SK-N-SH treated with all-trans-retinoic acid at 6 μM for 48 hours (cell line): ENCODE data around the gene ABHD2.
"Not testable (repeated sequence)": the region's sequence is repeated elsewhere in the genome, so short reads cannot be mapped to it uniquely, and the experiment has no call there.

ENCODE experiments used
- ATAC-seq: fragments of 200-7000 bp; cut with Tn5 transposase; 3 replicates; pipeline ENCODE4 v1.9.1; 2020; ENCODE audit warnings: mild to moderate bottlenecking, moderate library complexity
- ARNTL ChIP-seq: fragments of 450-650 bp; formaldehyde crosslinking; IDR thresholded peaks from 2 replicates; pipeline ENCODE4 v1.5.0; 2020; ENCODE audit warnings: low read depth, mild to moderate bottlenecking, moderate library complexity, borderline replicate concordance
- BACH2 ChIP-seq: fragments of 250-450 bp; sonication (Bioruptor Pico); IDR thresholded peaks from 2 replicates; pipeline ENCODE4 v1.9.0; 2021; ENCODE audit warnings: mild to moderate bottlenecking, borderline replicate concordance
- CSDC2 ChIP-seq: fragments of 250-450 bp; sonication (Bioruptor Pico); IDR thresholded peaks from 2 replicates; pipeline ENCODE4 v1.5.0; 2020; ENCODE audit warnings: mild to moderate bottlenecking, moderate library complexity
- ESRRG ChIP-seq: fragments of 250-450 bp; sonication (Bioruptor Pico); IDR thresholded peaks from 2 replicates; pipeline ENCODE4 v1.6.1; 2021; ENCODE audit warnings: mild to moderate bottlenecking
- GLIS3 ChIP-seq: fragments of 250-450 bp; sonication (Bioruptor Pico); IDR thresholded peaks from 2 replicates; pipeline ENCODE4 v1.5.0; 2020; ENCODE audit warnings: mild to moderate bottlenecking, moderate library complexity
- ISL1 ChIP-seq: fragments of 250-450 bp; sonication (Bioruptor Pico); IDR thresholded peaks from 2 replicates; pipeline ENCODE4 v2.1.2; 2022; ENCODE audit warnings: mild to moderate bottlenecking, moderate library complexity
- OSR1 ChIP-seq: fragments of 250-450 bp; sonication (Bioruptor Pico); IDR thresholded peaks from 2 replicates; pipeline ENCODE4 v1.8.0; 2022; ENCODE audit warnings: moderate library complexity, mild to moderate bottlenecking, inconsistent platforms
- PATZ1 ChIP-seq: fragments of 250-450 bp; sonication (Bioruptor Pico); IDR thresholded peaks from 2 replicates; pipeline ENCODE4 v1.8.0; 2020; ENCODE audit warnings: mild to moderate bottlenecking, moderate library complexity, borderline replicate concordance
- PPARA ChIP-seq: fragments of 250-450 bp; sonication (Bioruptor Pico); IDR thresholded peaks from 2 replicates; pipeline ENCODE4 v1.5.0; 2020; ENCODE audit warnings: mild to moderate bottlenecking, borderline replicate concordance
- RARB ChIP-seq: fragments of 250-450 bp; sonication (Bioruptor Pico); IDR thresholded peaks from 2 replicates; pipeline ENCODE4 v1.8.0; 2021; ENCODE audit warnings: mild to moderate bottlenecking, moderate library complexity
- SNAI2 ChIP-seq: fragments of 250-450 bp; sonication (Bioruptor Pico); IDR thresholded peaks from 2 replicates; pipeline ENCODE4 v1.5.0; 2020; ENCODE audit warnings: mild to moderate bottlenecking, moderate library complexity
- TCF4 ChIP-seq: fragments of 250-450 bp; sonication (Bioruptor Pico); IDR thresholded peaks from 2 replicates; pipeline ENCODE4 v1.8.0; 2021; ENCODE audit warnings: mild to moderate bottlenecking, moderate library complexity, borderline replicate concordance
- TOX ChIP-seq: fragments of 250-450 bp; sonication (Bioruptor Pico); IDR thresholded peaks from 2 replicates; pipeline ENCODE4 v1.8.0; 2021; ENCODE audit warnings: mild to moderate bottlenecking, moderate library complexity, borderline replicate concordance
- TSHZ2 ChIP-seq: fragments of 250-450 bp; sonication (Bioruptor Pico); IDR thresholded peaks from 2 replicates; pipeline ENCODE4 v1.5.0; 2020; ENCODE audit warnings: mild to moderate bottlenecking, moderate library complexity
- ZC3H10 ChIP-seq: fragments of 250-450 bp; sonication (Bioruptor Pico); IDR thresholded peaks from 2 replicates; pipeline ENCODE4 v1.5.1; 2021; ENCODE audit warnings: mild to moderate bottlenecking, moderate library complexity
- ZFP3 ChIP-seq: fragments of 250-450 bp; sonication (Bioruptor Pico); IDR thresholded peaks from 2 replicates; pipeline ENCODE4 v1.5.0; 2020; ENCODE audit warnings: mild to moderate bottlenecking, moderate library complexity
- ZFP30 ChIP-seq: fragments of 450-650 bp; formaldehyde crosslinking; IDR thresholded peaks from 2 replicates; pipeline ENCODE4 v1.5.0; 2022; ENCODE audit warnings: mild to moderate bottlenecking, moderate library complexity
- ZNF565 ChIP-seq: fragments of 450-650 bp; formaldehyde crosslinking; conservative IDR thresholded peaks from 2 replicates; pipeline ENCODE4 v1.5.0; 2020; ENCODE audit warnings: low read depth, mild to moderate bottlenecking, moderate library complexity
- ZNF70 ChIP-seq: fragments of 450-650 bp; formaldehyde crosslinking; IDR thresholded peaks from 2 replicates; pipeline ENCODE4 v1.5.0; 2020; ENCODE audit warnings: mild to moderate bottlenecking, moderate library complexity
- ZNF8 ChIP-seq: fragments of 450-650 bp; formaldehyde crosslinking; IDR thresholded peaks from 2 replicates; pipeline ENCODE4 v1.5.0; 2020; ENCODE audit warnings: mild to moderate bottlenecking, moderate library complexity
- TF ChIP-seq, protein P1 (sequence below): fragments of 250-450 bp; sonication (Bioruptor Pico); IDR thresholded peaks from 2 replicates; pipeline ENCODE4 v1.5.1; 2021; ENCODE audit warnings: mild to moderate bottlenecking, moderate library complexity
- TF ChIP-seq, protein P2 (sequence below): fragments of 250-450 bp; sonication (Bioruptor Pico); IDR thresholded peaks from 2 replicates; pipeline ENCODE4 v1.5.1; 2020; ENCODE audit warnings: low read depth, mild to moderate bottlenecking, moderate library complexity

The ABHD2 gene

DNA sequence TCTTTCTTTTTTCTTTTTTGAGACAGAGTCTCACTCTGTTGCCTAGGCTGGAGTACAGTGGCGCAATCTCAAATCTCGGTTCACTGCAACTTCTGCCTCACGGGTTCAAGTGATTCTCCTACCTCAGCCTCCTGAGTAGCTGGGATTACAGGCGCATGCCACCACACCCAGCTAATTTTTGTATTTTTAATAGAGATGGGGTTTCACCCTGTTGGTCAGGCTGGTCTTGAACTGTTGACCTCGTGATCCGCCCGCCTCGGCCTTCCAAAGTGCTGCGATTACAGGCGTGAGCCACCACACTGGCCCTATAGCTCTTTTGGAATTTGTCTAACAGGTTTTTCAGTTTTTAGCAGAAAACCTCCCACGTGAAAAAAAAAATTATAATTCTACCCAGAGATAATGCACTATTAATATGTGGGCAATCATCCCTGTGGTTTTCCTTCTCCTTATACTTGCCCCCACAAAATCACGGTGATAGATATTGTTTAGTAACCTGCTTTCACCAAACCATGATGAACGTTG lies 32.3 kb downstream of the ABHD2 start:
- not testable (repeated sequence) for ATAC-seq

DNA sequence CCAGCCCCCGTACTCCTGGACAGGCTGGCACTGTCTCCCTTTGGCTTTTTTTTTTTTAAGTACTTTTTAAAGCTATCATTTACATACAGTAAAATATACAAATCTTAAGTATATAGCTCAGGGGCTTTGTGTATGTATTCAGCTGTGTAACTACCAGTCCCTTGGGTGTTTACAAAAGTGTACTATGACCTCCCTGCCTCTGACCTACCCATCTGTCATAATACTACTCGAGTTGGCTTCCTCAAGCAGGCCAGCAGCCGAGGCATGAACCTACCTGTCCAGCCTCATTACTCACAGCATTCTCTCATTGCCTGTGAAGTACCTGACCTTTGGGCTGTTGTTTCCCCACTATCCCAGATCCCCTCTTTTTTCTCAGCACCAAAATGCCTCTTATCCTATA lies 33.2 kb downstream of the ABHD2 start:
- no peak for TF ChIP-seq ZNF565
- TF ChIP-seq ZNF8: no peak
- TF ChIP-seq PATZ1 (CRISPR knock-in tag): no peak
- TF ChIP-seq BACH2 (CRISPR knock-in tag): no peak
- TF ChIP-seq RARB (CRISPR knock-in tag): no peak
- TF ChIP-seq ZC3H10 (CRISPR knock-in tag): no peak
- no peak for TF ChIP-seq ZFP30
- TF ChIP-seq ZFP3 (CRISPR knock-in tag): no peak
- TF ChIP-seq ARNTL: no peak
- TF ChIP-seq, protein P1, sequence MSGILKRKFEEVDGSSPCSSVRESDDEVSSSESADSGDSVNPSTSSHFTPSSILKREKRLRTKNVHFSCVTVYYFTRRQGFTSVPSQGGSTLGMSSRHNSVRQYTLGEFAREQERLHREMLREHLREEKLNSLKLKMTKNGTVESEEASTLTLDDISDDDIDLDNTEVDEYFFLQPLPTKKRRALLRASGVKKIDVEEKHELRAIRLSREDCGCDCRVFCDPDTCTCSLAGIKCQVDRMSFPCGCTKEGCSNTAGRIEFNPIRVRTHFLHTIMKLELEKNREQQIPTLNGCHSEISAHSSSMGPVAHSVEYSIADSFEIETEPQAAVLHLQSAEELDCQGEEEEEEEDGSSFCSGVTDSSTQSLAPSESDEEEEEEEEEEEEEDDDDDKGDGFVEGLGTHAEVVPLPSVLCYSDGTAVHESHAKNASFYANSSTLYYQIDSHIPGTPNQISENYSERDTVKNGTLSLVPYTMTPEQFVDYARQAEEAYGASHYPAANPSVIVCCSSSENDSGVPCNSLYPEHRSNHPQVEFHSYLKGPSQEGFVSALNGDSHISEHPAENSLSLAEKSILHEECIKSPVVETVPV (CRISPR knock-in tag): no peak
- TF ChIP-seq ZNF70: no peak
- TF ChIP-seq PPARA (CRISPR knock-in tag): no peak
- TF ChIP-seq SNAI2: no peak
- no peak for TF ChIP-seq CSDC2 (CRISPR knock-in tag)
- TF ChIP-seq ESRRG (CRISPR knock-in tag): no peak
- TF ChIP-seq TCF4 (CRISPR knock-in tag): no peak
- TF ChIP-seq TSHZ2 (CRISPR knock-in tag): no peak
- TF ChIP-seq ISL1: no peak
- no peak for TF ChIP-seq TOX (CRISPR knock-in tag)
- no peak for ATAC-seq

GRCh38 chr15:89122505-89123180 lies 34.4 kb downstream of the ABHD2 start:
- no peak for ATAC-seq
- TF ChIP-seq ZFP3 (CRISPR knock-in tag) (no peak), TCF4 (CRISPR knock-in tag) (no peak), ZFP30 (no peak), OSR1 (CRISPR knock-in tag) (no peak), GLIS3 (CRISPR knock-in tag) (no peak), ISL1 (no peak)

- ATAC-seq: no peak
- no peak for TF ChIP-seq ESRRG (CRISPR knock-in tag)
- no peak for TF ChIP-seq TSHZ2 (CRISPR knock-in tag)
- no peak for TF ChIP-seq PATZ1 (CRISPR knock-in tag)
- no peak for TF ChIP-seq ZNF8
- TF ChIP-seq ZFP3 (CRISPR knock-in tag): no peak
- no peak for TF ChIP-seq ZNF565
- TF ChIP-seq, protein P2, sequence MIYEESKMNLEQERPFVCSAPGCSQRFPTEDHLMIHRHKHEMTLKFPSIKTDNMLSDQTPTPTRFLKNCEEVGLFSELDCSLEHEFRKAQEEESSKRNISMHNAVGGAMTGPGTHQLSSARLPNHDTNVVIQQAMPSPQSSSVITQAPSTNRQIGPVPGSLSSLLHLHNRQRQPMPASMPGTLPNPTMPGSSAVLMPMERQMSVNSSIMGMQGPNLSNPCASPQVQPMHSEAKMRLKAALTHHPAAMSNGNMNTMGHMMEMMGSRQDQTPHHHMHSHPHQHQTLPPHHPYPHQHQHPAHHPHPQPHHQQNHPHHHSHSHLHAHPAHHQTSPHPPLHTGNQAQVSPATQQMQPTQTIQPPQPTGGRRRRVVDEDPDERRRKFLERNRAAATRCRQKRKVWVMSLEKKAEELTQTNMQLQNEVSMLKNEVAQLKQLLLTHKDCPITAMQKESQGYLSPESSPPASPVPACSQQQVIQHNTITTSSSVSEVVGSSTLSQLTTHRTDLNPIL: no peak
- no peak for TF ChIP-seq BACH2 (CRISPR knock-in tag)
- TF ChIP-seq ZNF70: no peak
- no peak for TF ChIP-seq CSDC2 (CRISPR knock-in tag)
- TF ChIP-seq ZC3H10 (CRISPR knock-in tag): no peak
These were observed 34.9 kb downstream of the ABHD2 start for GRCh38 chr15:89123181-89123525.
